Nephron (organoid): Measurements from ENCODE around the gene GBF1.

Source experiments
- H3K27ac Mint-ChIP-seq, 3 experiments: 2 replicates each; pipeline ENCODE4 v1.8.0; 2020; ENCODE audit warnings: mixed read lengths in 3 of 3, mild to moderate bottlenecking in 2 of 3, moderate library complexity in 1 of 3
- H3K27me3 Mint-ChIP-seq: 2 replicates; pipeline ENCODE4 v1.8.0; 2021; ENCODE audit warnings: low read depth, mild to moderate bottlenecking, moderate library complexity, mixed read lengths
- H3K36me3 Mint-ChIP-seq: 2 replicates; pipeline ENCODE4 v1.8.0; 2020; ENCODE audit warnings: low read depth, mixed read lengths
- H3K4me1 Mint-ChIP-seq: 2 replicates; pipeline ENCODE4 v1.8.0; 2020; ENCODE audit warnings: mixed read lengths
- H3K4me3 Mint-ChIP-seq, 3 experiments: 2 replicates each; pipeline ENCODE4 v1.8.0; 2020; ENCODE audit warnings: mild to moderate bottlenecking in 3 of 3, mixed read lengths in 3 of 3, moderate library complexity in 2 of 3
- H3K9me3 Mint-ChIP-seq: 2 replicates; pipeline ENCODE4 v1.8.0; 2020; ENCODE audit warnings: mixed read lengths
- TF ChIP-seq, protein P1 (sequence below), 3 experiments: fragments of 200-600 bp; sonication (generic); IDR thresholded peaks; one replicate each; pipeline ENCODE4 v1.5.0; 2021; ENCODE audit warnings: antibody characterized with exemption in 3 of 3; ENCODE audit not compliant: unreplicated experiment in 3 of 3

The GBF1 gene

DNA sequence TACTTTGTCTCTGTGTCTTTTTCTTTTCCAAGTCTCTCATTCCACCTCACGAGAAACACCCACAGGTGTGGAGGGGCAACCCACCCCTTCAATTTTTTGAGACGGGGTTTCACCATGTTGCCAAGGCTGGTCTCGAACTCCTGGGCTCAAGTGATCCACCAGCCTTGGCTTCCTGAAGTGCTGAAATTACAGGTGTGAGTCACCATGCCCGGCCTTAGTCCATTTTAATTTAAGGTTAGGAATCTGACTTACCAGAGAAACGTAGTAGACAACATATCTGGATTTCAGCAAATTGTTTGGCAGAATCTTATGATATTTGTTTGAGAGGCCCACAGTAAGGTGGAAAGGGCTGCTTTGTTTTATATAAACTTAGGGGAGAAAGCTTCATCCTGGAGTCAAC lies 147.0 kb downstream of the GBF1 start:
- H3K4me3 Mint-ChIP-seq: peak overlapping the region in 2 of 3 experiments; percentile 21 to 82
- no peaks in the 10 kb centered on the region for H3K36me3 Mint-ChIP-seq
- no peaks in the 10 kb centered on the region for H3K9me3 Mint-ChIP-seq
- H3K27ac Mint-ChIP-seq: no peak overlapping the region
- TF ChIP-seq, protein P1, sequence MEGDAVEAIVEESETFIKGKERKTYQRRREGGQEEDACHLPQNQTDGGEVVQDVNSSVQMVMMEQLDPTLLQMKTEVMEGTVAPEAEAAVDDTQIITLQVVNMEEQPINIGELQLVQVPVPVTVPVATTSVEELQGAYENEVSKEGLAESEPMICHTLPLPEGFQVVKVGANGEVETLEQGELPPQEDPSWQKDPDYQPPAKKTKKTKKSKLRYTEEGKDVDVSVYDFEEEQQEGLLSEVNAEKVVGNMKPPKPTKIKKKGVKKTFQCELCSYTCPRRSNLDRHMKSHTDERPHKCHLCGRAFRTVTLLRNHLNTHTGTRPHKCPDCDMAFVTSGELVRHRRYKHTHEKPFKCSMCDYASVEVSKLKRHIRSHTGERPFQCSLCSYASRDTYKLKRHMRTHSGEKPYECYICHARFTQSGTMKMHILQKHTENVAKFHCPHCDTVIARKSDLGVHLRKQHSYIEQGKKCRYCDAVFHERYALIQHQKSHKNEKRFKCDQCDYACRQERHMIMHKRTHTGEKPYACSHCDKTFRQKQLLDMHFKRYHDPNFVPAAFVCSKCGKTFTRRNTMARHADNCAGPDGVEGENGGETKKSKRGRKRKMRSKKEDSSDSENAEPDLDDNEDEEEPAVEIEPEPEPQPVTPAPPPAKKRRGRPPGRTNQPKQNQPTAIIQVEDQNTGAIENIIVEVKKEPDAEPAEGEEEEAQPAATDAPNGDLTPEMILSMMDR (IDR thresholded peaks at IDR 0.05; ENCODE audit: unreplicated experiment in 3 of 3): no peak
- H3K27me3 Mint-ChIP-seq: peaks cover 27% of the 10 kb centered on the region
- peaks cover 9% of the 10 kb centered on the region for H3K4me1 Mint-ChIP-seq

DNA sequence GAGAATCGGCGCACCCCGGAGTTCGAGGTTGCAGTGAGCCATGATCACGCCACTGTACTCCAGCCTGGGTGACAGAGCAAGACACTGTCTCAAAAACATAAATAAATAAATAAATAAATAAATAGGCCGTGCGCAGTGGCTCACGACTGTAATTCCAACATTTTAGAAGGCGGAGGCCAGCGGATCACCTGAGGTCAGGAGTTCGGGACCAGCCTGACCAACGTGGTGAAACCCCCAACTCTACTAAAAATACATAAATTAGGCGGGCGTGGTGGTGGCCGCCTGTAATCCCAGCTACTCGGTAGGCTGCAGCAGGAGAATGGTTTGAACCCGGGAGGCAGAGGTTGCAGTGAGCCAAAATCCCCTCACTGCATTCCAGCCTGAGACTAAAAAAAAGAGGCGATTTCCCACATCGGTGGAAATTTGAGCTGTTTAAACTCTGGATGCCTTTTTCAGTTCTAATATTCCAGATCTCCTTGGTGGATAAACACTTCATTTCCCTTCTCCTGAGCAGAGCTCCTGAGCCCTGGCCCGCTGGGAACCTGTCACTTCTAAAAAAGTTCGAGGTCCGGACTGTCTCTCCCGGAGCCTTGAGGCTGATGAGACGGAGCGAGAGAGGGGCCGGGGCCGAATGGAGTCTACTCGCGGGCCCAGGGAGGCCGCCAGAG lies 148.2 kb downstream of the GBF1 start:
- Mint-ChIP-seq H3K9me3 (no peaks in the 10 kb centered on the region), H3K4me3 (peak overlapping the region; percentile 79 to 91 (median 91)), H3K36me3 (no peaks in the 10 kb centered on the region), H3K4me1 (peaks cover 15% of the 10 kb centered on the region), H3K27me3 (peaks cover 27% of the 10 kb centered on the region), H3K27ac (peak overlapping the region in 2 of 3 experiments; percentile 45 to 46)
- TF ChIP-seq, protein P1 (IDR thresholded peaks at IDR 0.05; ENCODE audit: unreplicated experiment in 3 of 3): no peak

GRCh38 chr10:102394079-102394800 lies 148.9 kb downstream of the GBF1 start:
- TF ChIP-seq, protein P1 (IDR thresholded peaks at IDR 0.05; ENCODE audit: unreplicated experiment in 3 of 3): peak; percentile 97 to 99 (median 98)
- H3K4me1 Mint-ChIP-seq: peaks cover 15% of the 10 kb centered on the region
- H3K4me3 Mint-ChIP-seq: peak overlapping the region; percentile 79 to 91 (median 91)
- no peaks in the 10 kb centered on the region for H3K36me3 Mint-ChIP-seq
- H3K27me3 Mint-ChIP-seq: peaks cover 23% of the 10 kb centered on the region
- no peaks in the 10 kb centered on the region for H3K9me3 Mint-ChIP-seq
- H3K27ac Mint-ChIP-seq: peak overlapping the region; percentile 15 to 95 (median 67)

DNA sequence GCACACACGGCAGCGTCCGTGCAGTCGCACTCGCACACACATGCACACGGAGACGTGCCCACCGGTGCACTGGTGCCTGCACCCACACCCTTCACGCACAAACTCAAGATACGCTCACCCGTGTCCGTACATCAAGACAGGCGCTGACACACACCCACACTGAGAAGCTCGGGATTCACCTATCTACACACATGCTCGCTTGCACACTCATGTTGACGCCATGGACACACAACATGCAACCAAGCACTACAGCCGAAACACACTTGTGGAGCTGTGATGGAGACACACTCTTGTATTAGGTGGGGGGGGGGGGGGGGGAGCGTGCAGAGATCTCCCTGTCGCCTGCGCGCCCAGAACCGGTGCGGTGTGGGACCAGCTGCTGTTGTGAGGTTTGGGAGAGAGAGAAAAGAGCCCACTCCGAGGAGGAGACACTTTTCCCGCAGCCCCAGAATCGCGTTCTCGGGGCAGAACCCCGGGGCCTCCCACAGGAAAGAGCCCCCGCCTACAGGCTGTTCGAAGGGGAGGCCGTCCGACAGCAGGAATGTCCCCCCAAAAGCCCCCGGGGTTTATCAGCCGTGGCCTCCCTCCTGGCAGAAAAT lies 149.6 kb downstream of the GBF1 start:
- TF ChIP-seq, protein P1 (IDR thresholded peaks at IDR 0.05; ENCODE audit: unreplicated experiment in 3 of 3): no peak
- H3K4me3 Mint-ChIP-seq: peak overlapping the region; percentile 79 to 91 (median 91)
- H3K4me1 Mint-ChIP-seq: peaks cover 15% of the 10 kb centered on the region
- peaks cover 21% of the 10 kb centered on the region for H3K27me3 Mint-ChIP-seq
- H3K36me3 Mint-ChIP-seq: no peaks in the 10 kb centered on the region
- H3K9me3 Mint-ChIP-seq: no peaks in the 10 kb centered on the region
- H3K27ac Mint-ChIP-seq: peak overlapping the region; percentile 15 to 95 (median 67)

GRCh38 chr10:102395400-102396316 lies 150.3 kb downstream of the GBF1 start, which contains the start of gene NFKB2:
TSS of gene NFKB2 (plus strand) at chr10:102395705. CDS start at chr10:102395960, 255 bp downstream.
- Mint-ChIP-seq H3K4me3 (peak within 1 kb of the TSS; percentile 79 to 91 (median 91)), H3K27ac (peak within 1 kb of the TSS; percentile 15 to 95 (median 67)), H3K9me3 (no peaks in the 10 kb centered on the region), H3K36me3 (no peaks in the 10 kb centered on the region), H3K4me1 (peaks cover 15% of the 10 kb centered on the region), H3K27me3 (peaks cover 13% of the 10 kb centered on the region)
- TF ChIP-seq, protein P1 (IDR thresholded peaks at IDR 0.05; ENCODE audit: unreplicated experiment in 3 of 3): no peak
